Colonic mucosa (tissue), 4 donors: ENCODE results near the gene PSME3. TPM values are rescaled to one million over a fixed set of nuclear protein-coding genes. Genes with fewer than 3 reads are reported as not detected.
"Not testable (repeated sequence)": the region's sequence is repeated elsewhere in the genome, so short reads cannot be mapped to it uniquely, and the experiment has no call there.

Experiments used
- DNase-seq: peaks from one replicate; pipeline ENCODE4 v3.0.0-alpha.2; 2020
- H3K27ac ChIP-seq: fragments of 200-600 bp; one replicate; pipeline ENCODE4 v1.8.0; 2021
- H3K27me3 ChIP-seq: fragments of 200-600 bp; one replicate; pipeline ENCODE4 v1.8.0; 2021
- H3K36me3 ChIP-seq: fragments of 200-600 bp; one replicate; pipeline ENCODE4 v1.8.0; 2021
- H3K4me1 ChIP-seq: fragments of 200-600 bp; one replicate; pipeline ENCODE4 v1.8.0; 2021; ENCODE audit warnings: mild to moderate bottlenecking
- H3K4me3 ChIP-seq: fragments of 200-600 bp; one replicate; pipeline ENCODE4 v1.8.0; 2021
- H3K9ac ChIP-seq, 2 donors: one replicate each; pipeline ENCODE4 v1.7.0; 2013; ENCODE audit warnings: control low read depth in 2 of 2, low read depth in 2 of 2, low read length in 2 of 2
- H3K9me3 ChIP-seq: fragments of 200-600 bp; one replicate; pipeline ENCODE4 v1.8.0; 2021
- CTCF ChIP-seq: fragments of 200-600 bp; IDR thresholded peaks from one replicate; pipeline ENCODE4 v1.8.0; 2022; ENCODE audit warnings: antibody characterized with exemption, mild to moderate bottlenecking
- intact Hi-C: fragments of 100-400 bp; cut with DNase I; formaldehyde crosslinking; loops from one replicate; pipeline ENCODE4 v1.14.1; 2022
- total RNA-seq, 2 donors: library from RNA; stranded (reverse); fragmentation: NEBNext Ultra II Directional in 1 of 2; extraction: Animal tissue kit (Norgen Biotek cat#: 25700) in 1 of 2; gene quantifications; one replicate each; pipeline ENCODE4 v1.2.1, GENCODE V29; 2021
- donor health status: healthy.
- donor health status: DM: no; HTN: no; CAD: no.
- donor health status: DM: no; HTN: no; CAD: no.

PSME3 gene
- total RNA-seq, 2 donors from 2014 or later = 86.4 to 163 TPM

DNA sequence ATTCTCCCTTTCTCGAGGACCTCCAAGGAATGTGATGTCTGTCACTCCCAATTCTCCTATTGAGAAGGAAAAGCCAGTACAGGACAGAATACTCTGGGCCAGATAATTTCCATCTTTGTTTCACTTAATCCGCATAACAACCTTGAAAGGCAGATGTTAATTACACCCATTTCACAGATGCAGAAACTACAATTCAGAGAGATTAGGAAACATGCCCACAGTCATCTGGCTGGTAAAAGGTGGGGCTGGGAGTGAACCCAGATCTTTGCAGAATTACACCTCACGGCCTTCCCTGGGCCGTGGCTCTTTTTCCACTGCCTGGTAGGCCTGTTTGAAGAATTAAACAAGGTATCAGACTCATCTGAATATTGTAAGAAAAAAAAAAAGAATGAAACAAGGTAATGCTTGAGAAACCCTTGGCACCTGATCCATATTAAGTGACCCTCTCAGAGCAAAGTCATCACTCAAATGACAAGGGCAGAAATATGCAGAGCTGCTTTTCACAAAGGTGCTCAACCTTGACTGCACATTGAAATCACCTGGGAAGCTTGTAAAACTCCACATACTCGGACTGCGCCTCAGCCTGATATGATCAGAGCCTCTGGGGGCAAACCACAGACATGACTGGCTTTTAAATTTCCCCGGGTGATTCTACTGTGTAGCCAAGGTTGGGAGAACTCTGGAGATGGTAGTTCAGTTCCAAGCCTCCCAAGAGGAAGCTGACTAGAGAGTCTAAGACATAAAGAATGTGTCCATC lies 50.8 kb downstream of the PSME3 start:
- no peak overlapping the region for H3K27ac ChIP-seq
- H3K36me3 ChIP-seq = no peaks in the 10 kb centered on the region
- no peak overlapping the region for H3K9ac ChIP-seq
- intact Hi-C loops = no loop called here
- H3K4me1 ChIP-seq = no peaks in the 10 kb centered on the region
- no peaks in the 10 kb centered on the region for H3K9me3 ChIP-seq
- DNase-seq = no peak
- H3K4me3 ChIP-seq = no peak overlapping the region
- no peak for TF ChIP-seq CTCF
- H3K27me3 ChIP-seq = no peaks in the 10 kb centered on the region

DNA sequence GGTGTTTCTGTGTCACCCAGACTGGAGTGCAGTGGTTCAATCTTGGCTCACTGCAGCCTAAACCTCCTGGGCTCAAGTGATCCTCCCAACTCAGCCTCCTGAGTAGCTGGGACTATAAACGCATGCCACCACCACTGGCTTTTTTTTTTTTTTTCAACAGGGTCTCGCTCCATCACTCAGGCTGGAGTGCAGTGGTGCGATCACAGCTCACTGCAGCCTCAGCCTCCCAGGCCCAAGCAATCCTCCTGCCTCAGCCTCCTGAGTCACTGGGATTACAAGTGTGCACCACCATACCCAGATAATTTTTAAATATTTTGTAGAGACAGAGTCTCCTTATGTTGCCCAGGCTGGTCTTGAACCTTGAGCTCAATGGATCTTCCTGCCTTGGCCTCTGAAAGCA lies 52.6 kb downstream of the PSME3 start:
- H3K9ac ChIP-seq, H3K27me3 ChIP-seq, intact Hi-C loops, H3K4me3 ChIP-seq, DNase-seq, H3K36me3 ChIP-seq, H3K4me1 ChIP-seq, H3K27ac ChIP-seq, H3K9me3 ChIP-seq: not testable (repeated sequence)

GRCh38 chr17:42886283-42887176 lies 53.3 kb downstream of the PSME3 start:
- no peak for TF ChIP-seq CTCF
- DNase-seq = no peak
- H3K9me3 ChIP-seq = no peaks in the 10 kb centered on the region
- no peaks in the 10 kb centered on the region for H3K4me1 ChIP-seq
- H3K27ac ChIP-seq = no peak overlapping the region
- no peaks in the 10 kb centered on the region for H3K36me3 ChIP-seq
- H3K27me3 ChIP-seq = no peaks in the 10 kb centered on the region
- H3K4me3 ChIP-seq = no peak overlapping the region
- no peak overlapping the region for H3K9ac ChIP-seq
- intact Hi-C loops = no loop called here

GRCh38 chr17:42889809-42890208 lies 56.6 kb downstream of the PSME3 start:
- intact Hi-C loops = no loop called here
- peaks cover under 1% of the 10 kb centered on the region for H3K4me1 ChIP-seq
- H3K27ac ChIP-seq = no peak overlapping the region
- no peak for DNase-seq
- no peaks in the 10 kb centered on the region for H3K27me3 ChIP-seq
- no peaks in the 10 kb centered on the region for H3K36me3 ChIP-seq
- no peak overlapping the region for H3K9ac ChIP-seq
- H3K4me3 ChIP-seq = no peak overlapping the region
- no peaks in the 10 kb centered on the region for H3K9me3 ChIP-seq
- TF ChIP-seq CTCF = no peak

DNA sequence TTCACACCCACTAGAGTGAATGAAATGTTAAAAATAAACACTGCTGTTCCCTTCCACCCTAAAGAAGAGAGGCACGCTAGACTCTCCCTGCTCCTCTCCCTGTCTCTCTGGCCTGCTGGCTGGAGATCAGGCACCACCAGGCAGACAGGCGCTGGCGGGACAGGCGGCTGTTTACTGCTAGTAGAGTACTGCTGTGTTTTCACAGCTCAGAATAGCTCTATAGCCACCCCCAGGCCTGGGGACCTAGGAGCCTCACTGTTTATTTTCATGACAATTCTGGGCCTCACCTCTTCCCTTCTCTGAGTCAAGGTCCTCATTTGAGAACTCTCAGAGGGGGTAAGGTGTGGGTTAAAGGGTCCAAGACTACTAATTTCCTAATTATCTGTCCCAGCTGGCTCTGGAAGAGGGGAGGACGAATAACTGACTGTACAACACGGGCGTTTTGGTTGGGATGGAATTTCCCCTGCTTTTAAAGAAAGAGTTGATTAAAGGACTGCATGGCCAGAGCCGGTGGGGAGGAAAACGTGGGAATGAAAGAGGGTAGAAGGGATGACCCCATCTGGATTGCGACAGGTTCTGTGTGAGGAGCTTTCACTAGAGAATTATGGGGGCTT lies 58.4 kb downstream of the PSME3 start:
- intact Hi-C loops = no loop called here
- TF ChIP-seq CTCF = no peak
- DNase-seq = no peak
- Histone ChIP-seq H3K27ac (peak overlapping the region; percentile 35), H3K9ac (peak overlapping the region in 1 of 2 donors; percentile 19), H3K4me3 (no peak overlapping the region), H3K36me3 (no peaks in the 10 kb centered on the region), H3K27me3 (no peaks in the 10 kb centered on the region), H3K4me1 (peaks cover 8% of the 10 kb centered on the region), H3K9me3 (no peaks in the 10 kb centered on the region)
